HepG2 (cell line): ENCODE measurements around the gene NCOA4. TPM values are rescaled to one million over a fixed set of nuclear protein-coding genes. Genes with fewer than 3 reads are reported as not detected.

ENCODE experiments used
- FOXJ3 ChIP-seq: sonication (generic); formaldehyde crosslinking; IDR thresholded peaks from 2 replicates; pipeline ENCODE4 v1.4.0; 2020; ENCODE audit warnings: missing genetic modification reagents, mild to moderate bottlenecking, borderline replicate concordance
- HOXD1 ChIP-seq: sonication (generic); formaldehyde crosslinking; IDR thresholded peaks from 2 replicates; pipeline ENCODE4 v1.5.0; 2020; ENCODE audit warnings: missing genetic modification reagents
- MAZ ChIP-seq, 2 experiments: sonication (generic) in 1 of 2; formaldehyde crosslinking in 1 of 2; IDR thresholded peaks; 2 replicates each; pipeline versions ENCODE4 v1.5.0 to v1.6.1; 2012 to 2020; ENCODE audit warnings: low read depth in 2 of 2, mild to moderate bottlenecking in 2 of 2, borderline replicate concordance in 1 of 2, improper control_type of control experiment in 1 of 2, low read length in 1 of 2, missing genetic modification reagents in 1 of 2, moderate library complexity in 1 of 2
- PAF1 ChIP-seq: IDR thresholded peaks from 2 replicates; pipeline ENCODE4 v1.6.1; 2016; ENCODE audit warnings: missing genetic modification reagents, missing compliant biosample characterization
- PPARG ChIP-seq: conservative IDR thresholded peaks from 2 replicates; pipeline ENCODE4 v1.6.1; 2016; ENCODE audit warnings: missing biosample characterization, missing genetic modification reagents
- RBM22 ChIP-seq: fragments of 200-400 bp; formaldehyde crosslinking; optimal IDR thresholded peaks from 2 replicates; pipeline ENCODE3; 2017; ENCODE audit warnings: mild to moderate bottlenecking, low read length, moderate library complexity
- RFXAP ChIP-seq: sonication (generic); formaldehyde crosslinking; IDR thresholded peaks from 2 replicates; pipeline ENCODE4 v1.4.0; 2020; ENCODE audit warnings: missing genetic modification reagents, borderline replicate concordance
- SALL1 ChIP-seq: sonication (generic); formaldehyde crosslinking; IDR thresholded peaks from 2 replicates; pipeline ENCODE4 v1.8.0; 2022; ENCODE audit warnings: mild to moderate bottlenecking, missing genetic modification reagents
- SIN3A ChIP-seq: IDR thresholded peaks from 2 replicates; pipeline ENCODE4 v1.6.1; 2011; ENCODE audit warnings: low read depth, mild to moderate bottlenecking, control low read depth, low read length, borderline replicate concordance
- ZBTB20 ChIP-seq: sonication (generic); formaldehyde crosslinking; IDR thresholded peaks from 2 replicates; pipeline ENCODE4 v1.8.1; 2023; ENCODE audit warnings: missing genetic modification reagents, low read depth, mild to moderate bottlenecking, borderline replicate concordance
- ZFX ChIP-seq: sonication (generic); formaldehyde crosslinking; IDR thresholded peaks from 2 replicates; pipeline ENCODE4 v1.4.0; 2020; ENCODE audit warnings: mild to moderate bottlenecking, low read depth, missing genetic modification reagents, moderate library complexity
- ZNF205 ChIP-seq: IDR thresholded peaks from 2 replicates; pipeline ENCODE4 v1.6.1; 2018; ENCODE audit warnings: missing biosample characterization, missing genetic modification reagents
- ZNF274 ChIP-seq: sonication (generic); formaldehyde crosslinking; IDR thresholded peaks from 2 replicates; pipeline ENCODE4 v1.5.1; 2020; ENCODE audit warnings: mild to moderate bottlenecking, missing genetic modification reagents
- ZNF34 ChIP-seq: sonication (generic); formaldehyde crosslinking; IDR thresholded peaks from 2 replicates; pipeline ENCODE4 v1.4.0; 2020; ENCODE audit warnings: mild to moderate bottlenecking, missing genetic modification reagents, borderline replicate concordance
- ZNF557 ChIP-seq: sonication (generic); formaldehyde crosslinking; IDR thresholded peaks from 2 replicates; pipeline ENCODE4 v1.4.0; 2020; ENCODE audit warnings: missing genetic modification reagents
- ZNF660 ChIP-seq: sonication (generic); formaldehyde crosslinking; IDR thresholded peaks from 2 replicates; pipeline ENCODE4 v1.5.1; 2020; ENCODE audit warnings: mild to moderate bottlenecking, low read depth, missing genetic modification reagents, borderline replicate concordance
- ZNF772 ChIP-seq: sonication (generic); formaldehyde crosslinking; IDR thresholded peaks from 2 replicates; pipeline ENCODE4 v1.5.0; 2020; ENCODE audit warnings: mild to moderate bottlenecking, missing genetic modification reagents
- ZSCAN29 ChIP-seq: sonication (generic); formaldehyde crosslinking; conservative IDR thresholded peaks from 2 replicates; pipeline ENCODE4 v1.4.0; 2020; ENCODE audit warnings: mild to moderate bottlenecking, missing genetic modification reagents
- polyA plus RNA-seq, 8 experiments: library from polyadenylated mRNA; depleted of rRNA in 3 of 8; stranded (reverse) in 7 of 8; unstranded in 1 of 8; fragments of >200 nt; fragmentation: Illumina TruSeq in 4 of 8; extraction: Trizol in 4 of 8; gene quantifications; 2 replicates each; pipeline versions ENCODE4 v1.2.1 to v1.2.3, GENCODE V29; 2011 to 2016; ENCODE audit warnings: low read depth in 4 of 8, missing spikeins in 1 of 8, mixed read lengths in 1 of 8; ENCODE audit not compliant: insufficient read depth in 1 of 8
- total RNA-seq, 5 experiments: library from RNA; depleted of rRNA; stranded (reverse); fragments of >200 nt; fragmentation: Illumina TruSeq; extraction: Trizol; gene quantifications; 2 replicates each; pipeline ENCODE4 v1.2.3, GENCODE V29; 2016; ENCODE audit warnings: low read depth in 1 of 5
- TF ChIP-seq, protein P1 (sequence below): sonication (generic); formaldehyde crosslinking; IDR thresholded peaks from 2 replicates; pipeline ENCODE4 v1.4.0; 2020; ENCODE audit warnings: missing genetic modification reagents; ENCODE audit errors: not compliant biosample characterization
- TF ChIP-seq, protein P2 (sequence below): sonication (generic); formaldehyde crosslinking; IDR thresholded peaks from 2 replicates; pipeline ENCODE4 v1.8.0; 2022; ENCODE audit warnings: mild to moderate bottlenecking, missing genetic modification reagents; ENCODE audit not compliant: insufficient replicate concordance
- TF ChIP-seq, protein P3 (sequence below), 2 experiments: sonication (generic) in 1 of 2; formaldehyde crosslinking in 1 of 2; IDR thresholded peaks; 2 replicates each; pipeline versions ENCODE4 v1.4.0 to v1.6.1; 2018 to 2020; ENCODE audit warnings: missing genetic modification reagents in 2 of 2, borderline replicate concordance in 1 of 2, low read depth in 1 of 2, mild to moderate bottlenecking in 1 of 2, missing biosample characterization in 1 of 2
- TF ChIP-seq, protein P4 (sequence below): sonication (generic); formaldehyde crosslinking; IDR thresholded peaks from 2 replicates; pipeline ENCODE4 v1.5.1; 2020; ENCODE audit warnings: mild to moderate bottlenecking, missing genetic modification reagents, moderate library complexity

Gene NCOA4
- total and polyA plus RNA-seq, 2 of the 13 experiments (the other 11 are each of a cell fraction or from before 2014, with no cell fraction given): 306 to 400 TPM

DNA sequence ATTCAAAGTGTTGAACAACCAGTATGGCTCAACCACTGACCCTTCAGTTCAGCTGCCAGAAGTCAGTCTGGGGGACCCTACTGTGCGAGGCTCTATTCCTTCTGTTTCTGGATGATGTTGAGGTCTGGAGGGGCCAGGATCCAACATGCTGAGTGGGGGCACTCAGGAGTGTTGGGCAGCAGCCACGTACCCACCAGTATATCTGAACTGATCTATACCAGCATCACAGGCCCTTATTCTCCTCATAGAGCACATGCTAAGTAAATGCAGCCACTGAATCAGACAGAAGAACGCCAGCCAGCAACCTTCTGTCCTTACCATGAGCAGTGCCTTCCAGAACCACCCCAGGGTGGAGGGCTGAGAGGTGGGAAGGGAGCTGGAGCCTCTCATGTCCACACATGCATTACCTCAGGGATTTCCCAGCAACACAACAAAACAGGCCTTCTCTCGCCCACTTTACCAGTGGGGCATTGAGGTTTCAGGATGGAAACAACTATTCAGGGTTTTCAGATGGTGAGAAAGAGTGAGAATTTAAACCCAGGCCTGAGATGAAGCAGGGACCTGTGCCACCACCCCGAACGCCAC, 22.5 kb upstream of the NCOA4 start (continued):
- no peak for TF ChIP-seq SIN3A
- no peak for TF ChIP-seq MAZ (IDR thresholded peaks at IDR 0.05; ENCODE audit: borderline replicate concordance, low read depth, low read length)
- no peak for TF ChIP-seq MAZ (CRISPR knock-in tag; IDR thresholded peaks at IDR 0.05; ENCODE audit: low read depth)
- no peak for TF ChIP-seq ZSCAN29
- TF ChIP-seq RBM22: no peak
- TF ChIP-seq HOXD1 (CRISPR knock-in tag): no peak
- no peak; the same call in 1 of the 2 replicates for TF ChIP-seq ZNF772
- peak; percentile 15; the same call in 1 of the 2 replicates for TF ChIP-seq RFXAP
- TF ChIP-seq ZNF274 (CRISPR knock-in tag): no peak
- TF ChIP-seq SALL1 (CRISPR knock-in tag): peak; percentile 20; the same call in 1 of the 2 replicates
- 0 out of 2 replicates have a peak, but pooled peaks have one; percentile 1 for TF ChIP-seq FOXJ3 (CRISPR knock-in tag)
- TF ChIP-seq, protein P1, sequence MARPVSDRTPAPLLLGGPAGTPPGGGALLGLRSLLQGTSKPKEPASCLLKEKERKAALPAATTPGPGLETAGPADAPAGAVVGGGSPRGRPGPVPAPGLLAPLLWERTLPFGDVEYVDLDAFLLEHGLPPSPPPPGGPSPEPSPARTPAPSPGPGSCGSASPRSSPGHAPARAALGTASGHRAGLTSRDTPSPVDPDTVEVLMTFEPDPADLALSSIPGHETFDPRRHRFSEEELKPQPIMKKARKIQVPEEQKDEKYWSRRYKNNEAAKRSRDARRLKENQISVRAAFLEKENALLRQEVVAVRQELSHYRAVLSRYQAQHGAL: no peak
- TF ChIP-seq ZNF205 (CRISPR knock-in tag): no peak
- TF ChIP-seq PPARG: no peak
- TF ChIP-seq ZNF557 (CRISPR knock-in tag): no peak
- TF ChIP-seq, protein P2, sequence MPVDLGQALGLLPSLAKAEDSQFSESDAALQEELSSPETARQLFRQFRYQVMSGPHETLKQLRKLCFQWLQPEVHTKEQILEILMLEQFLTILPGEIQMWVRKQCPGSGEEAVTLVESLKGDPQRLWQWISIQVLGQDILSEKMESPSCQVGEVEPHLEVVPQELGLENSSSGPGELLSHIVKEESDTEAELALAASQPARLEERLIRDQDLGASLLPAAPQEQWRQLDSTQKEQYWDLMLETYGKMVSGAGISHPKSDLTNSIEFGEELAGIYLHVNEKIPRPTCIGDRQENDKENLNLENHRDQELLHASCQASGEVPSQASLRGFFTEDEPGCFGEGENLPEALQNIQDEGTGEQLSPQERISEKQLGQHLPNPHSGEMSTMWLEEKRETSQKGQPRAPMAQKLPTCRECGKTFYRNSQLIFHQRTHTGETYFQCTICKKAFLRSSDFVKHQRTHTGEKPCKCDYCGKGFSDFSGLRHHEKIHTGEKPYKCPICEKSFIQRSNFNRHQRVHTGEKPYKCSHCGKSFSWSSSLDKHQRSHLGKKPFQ: peak; percentile 8
- TF ChIP-seq, protein P3, sequence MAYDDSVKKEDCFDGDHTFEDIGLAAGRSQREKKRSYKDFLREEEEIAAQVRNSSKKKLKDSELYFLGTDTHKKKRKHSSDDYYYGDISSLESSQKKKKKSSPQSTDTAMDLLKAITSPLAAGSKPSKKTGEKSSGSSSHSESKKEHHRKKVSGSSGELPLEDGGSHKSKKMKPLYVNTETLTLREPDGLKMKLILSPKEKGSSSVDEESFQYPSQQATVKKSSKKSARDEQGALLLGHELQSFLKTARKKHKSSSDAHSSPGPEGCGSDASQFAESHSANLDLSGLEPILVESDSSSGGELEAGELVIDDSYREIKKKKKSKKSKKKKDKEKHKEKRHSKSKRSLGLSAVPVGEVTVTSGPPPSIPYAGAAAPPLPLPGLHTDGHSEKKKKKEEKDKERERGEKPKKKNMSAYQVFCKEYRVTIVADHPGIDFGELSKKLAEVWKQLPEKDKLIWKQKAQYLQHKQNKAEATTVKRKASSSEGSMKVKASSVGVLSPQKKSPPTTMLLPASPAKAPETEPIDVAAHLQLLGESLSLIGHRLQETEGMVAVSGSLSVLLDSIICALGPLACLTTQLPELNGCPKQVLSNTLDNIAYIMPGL (CRISPR knock-in tag; IDR thresholded peaks at IDR 0.05; ENCODE audit: borderline replicate concordance in 1 of 2, low read depth in 1 of 2): no peak
- no peak for TF ChIP-seq ZNF660 (CRISPR knock-in tag)
- TF ChIP-seq ZNF34 (CRISPR knock-in tag): no peak
- peak; percentile 9; the same call in 1 of the 2 replicates for TF ChIP-seq ZFX (CRISPR knock-in tag)
- no peak for TF ChIP-seq ZBTB20 (CRISPR knock-in tag)
- TF ChIP-seq, protein P4, sequence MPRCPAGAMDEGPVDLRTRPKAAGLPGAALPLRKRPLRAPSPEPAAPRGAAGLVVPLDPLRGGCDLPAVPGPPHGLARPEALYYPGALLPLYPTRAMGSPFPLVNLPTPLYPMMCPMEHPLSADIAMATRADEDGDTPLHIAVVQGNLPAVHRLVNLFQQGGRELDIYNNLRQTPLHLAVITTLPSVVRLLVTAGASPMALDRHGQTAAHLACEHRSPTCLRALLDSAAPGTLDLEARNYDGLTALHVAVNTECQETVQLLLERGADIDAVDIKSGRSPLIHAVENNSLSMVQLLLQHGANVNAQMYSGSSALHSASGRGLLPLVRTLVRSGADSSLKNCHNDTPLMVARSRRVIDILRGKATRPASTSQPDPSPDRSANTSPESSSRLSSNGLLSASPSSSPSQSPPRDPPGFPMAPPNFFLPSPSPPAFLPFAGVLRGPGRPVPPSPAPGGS (CRISPR knock-in tag): no peak
- no peak for TF ChIP-seq PAF1 (CRISPR knock-in tag)
